ENCODE data around the gene CDKN1A.

DNA sequence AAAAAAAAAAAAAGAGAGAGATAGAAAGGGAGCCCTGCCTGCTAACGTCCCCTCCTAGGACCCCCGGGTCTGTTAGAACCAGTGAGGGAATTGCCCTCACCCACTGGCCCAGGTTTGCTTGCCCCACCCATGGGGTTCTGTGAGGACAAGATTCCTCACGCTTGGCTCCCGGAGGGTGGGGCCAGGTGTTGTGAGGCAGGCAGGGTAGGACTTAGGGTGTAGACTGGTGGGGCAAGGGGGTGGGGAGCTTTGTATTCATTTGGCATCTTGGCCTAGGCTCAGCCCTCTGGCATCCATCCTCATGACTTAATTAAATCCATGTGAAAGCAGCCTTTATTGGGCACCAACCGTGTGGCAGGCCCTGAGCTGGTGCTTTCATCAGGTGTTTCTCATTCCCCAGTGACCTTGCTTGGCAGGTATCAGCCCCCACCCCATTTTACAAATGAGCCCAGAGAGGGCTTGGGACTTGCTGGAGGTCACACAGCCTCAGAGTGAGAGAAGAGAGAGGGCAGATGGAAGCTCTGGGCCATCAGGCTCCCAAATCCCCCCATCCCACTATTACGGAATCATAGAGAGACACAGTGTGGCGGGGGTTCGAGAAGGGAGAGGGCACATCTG, 38.1 kb downstream of the CDKN1A start:
- TF ChIP-seq, protein P1, sequence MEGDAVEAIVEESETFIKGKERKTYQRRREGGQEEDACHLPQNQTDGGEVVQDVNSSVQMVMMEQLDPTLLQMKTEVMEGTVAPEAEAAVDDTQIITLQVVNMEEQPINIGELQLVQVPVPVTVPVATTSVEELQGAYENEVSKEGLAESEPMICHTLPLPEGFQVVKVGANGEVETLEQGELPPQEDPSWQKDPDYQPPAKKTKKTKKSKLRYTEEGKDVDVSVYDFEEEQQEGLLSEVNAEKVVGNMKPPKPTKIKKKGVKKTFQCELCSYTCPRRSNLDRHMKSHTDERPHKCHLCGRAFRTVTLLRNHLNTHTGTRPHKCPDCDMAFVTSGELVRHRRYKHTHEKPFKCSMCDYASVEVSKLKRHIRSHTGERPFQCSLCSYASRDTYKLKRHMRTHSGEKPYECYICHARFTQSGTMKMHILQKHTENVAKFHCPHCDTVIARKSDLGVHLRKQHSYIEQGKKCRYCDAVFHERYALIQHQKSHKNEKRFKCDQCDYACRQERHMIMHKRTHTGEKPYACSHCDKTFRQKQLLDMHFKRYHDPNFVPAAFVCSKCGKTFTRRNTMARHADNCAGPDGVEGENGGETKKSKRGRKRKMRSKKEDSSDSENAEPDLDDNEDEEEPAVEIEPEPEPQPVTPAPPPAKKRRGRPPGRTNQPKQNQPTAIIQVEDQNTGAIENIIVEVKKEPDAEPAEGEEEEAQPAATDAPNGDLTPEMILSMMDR (IDR thresholded peaks at IDR 0.05; ENCODE audit: insufficient read depth, low read length) = no peak
- TF ChIP-seq GABPA (IDR thresholded peaks at IDR 0.05; ENCODE audit: low read depth) = no peak
- TF ChIP-seq, protein P2, sequence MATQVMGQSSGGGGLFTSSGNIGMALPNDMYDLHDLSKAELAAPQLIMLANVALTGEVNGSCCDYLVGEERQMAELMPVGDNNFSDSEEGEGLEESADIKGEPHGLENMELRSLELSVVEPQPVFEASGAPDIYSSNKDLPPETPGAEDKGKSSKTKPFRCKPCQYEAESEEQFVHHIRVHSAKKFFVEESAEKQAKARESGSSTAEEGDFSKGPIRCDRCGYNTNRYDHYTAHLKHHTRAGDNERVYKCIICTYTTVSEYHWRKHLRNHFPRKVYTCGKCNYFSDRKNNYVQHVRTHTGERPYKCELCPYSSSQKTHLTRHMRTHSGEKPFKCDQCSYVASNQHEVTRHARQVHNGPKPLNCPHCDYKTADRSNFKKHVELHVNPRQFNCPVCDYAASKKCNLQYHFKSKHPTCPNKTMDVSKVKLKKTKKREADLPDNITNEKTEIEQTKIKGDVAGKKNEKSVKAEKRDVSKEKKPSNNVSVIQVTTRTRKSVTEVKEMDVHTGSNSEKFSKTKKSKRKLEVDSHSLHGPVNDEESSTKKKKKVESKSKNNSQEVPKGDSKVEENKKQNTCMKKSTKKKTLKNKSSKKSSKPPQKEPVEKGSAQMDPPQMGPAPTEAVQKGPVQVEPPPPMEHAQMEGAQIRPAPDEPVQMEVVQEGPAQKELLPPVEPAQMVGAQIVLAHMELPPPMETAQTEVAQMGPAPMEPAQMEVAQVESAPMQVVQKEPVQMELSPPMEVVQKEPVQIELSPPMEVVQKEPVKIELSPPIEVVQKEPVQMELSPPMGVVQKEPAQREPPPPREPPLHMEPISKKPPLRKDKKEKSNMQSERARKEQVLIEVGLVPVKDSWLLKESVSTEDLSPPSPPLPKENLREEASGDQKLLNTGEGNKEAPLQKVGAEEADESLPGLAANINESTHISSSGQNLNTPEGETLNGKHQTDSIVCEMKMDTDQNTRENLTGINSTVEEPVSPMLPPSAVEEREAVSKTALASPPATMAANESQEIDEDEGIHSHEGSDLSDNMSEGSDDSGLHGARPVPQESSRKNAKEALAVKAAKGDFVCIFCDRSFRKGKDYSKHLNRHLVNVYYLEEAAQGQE (IDR thresholded peaks at IDR 0.05; ENCODE audit: insufficient replicate concordance, low read depth) = no peak
- TF ChIP-seq POLR2AphosphoS5 (IDR thresholded peaks at IDR 0.05; ENCODE audit: low read depth) = no peak
- TF ChIP-seq SPI1 (IDR thresholded peaks at IDR 0.05; ENCODE audit: borderline replicate concordance, low read depth) = no peak
